Testis (tissue), 3 donors: Measurements from ENCODE around the gene SNX8. TPM values are rescaled to one million over a fixed set of nuclear protein-coding genes. Genes with fewer than 3 reads are reported as not detected.

Experiments used
- DNase-seq: peaks from one replicate; pipeline ENCODE4 v3.0.0-alpha.2; 2019
- H3K27ac ChIP-seq, 2 donors: fragments of 200-600 bp; sonication (generic); one replicate each; pipeline ENCODE4 v1.5.1; 2019
- H3K27me3 ChIP-seq: fragments of 200-600 bp; sonication (generic); one replicate; pipeline ENCODE4 v1.5.1; 2019
- H3K36me3 ChIP-seq: fragments of 200-600 bp; sonication (generic); one replicate; pipeline ENCODE4 v1.5.1; 2017; ENCODE audit warnings: low read depth; ENCODE audit errors: missing control alignments
- H3K4me1 ChIP-seq: fragments of 200-600 bp; sonication (generic); one replicate; pipeline ENCODE4 v1.5.1; 2019
- H3K4me3 ChIP-seq, 2 donors: fragments of 200-600 bp; sonication (generic); one replicate each; pipeline ENCODE4 v1.5.1; 2017 to 2019
- H3K9me3 ChIP-seq: fragments of 200-600 bp; sonication (generic); one replicate; pipeline ENCODE4 v1.5.1; 2017
- POLR2A ChIP-seq: fragments of 450-650 bp; IDR thresholded peaks from one replicate; pipeline ENCODE4 v1.6.1; 2017; ENCODE audit warnings: antibody characterized with exemption, mild to moderate bottlenecking, moderate library complexity
- WGBS, 2 donors: methylation state at CpG; one replicate each; pipeline ENCODE4 v1.1.5; 2018; 5-methylcytosine and 5-hydroxymethylcytosine counted together
- intact Hi-C: fragments of 100-400 bp; cut with DNase I; formaldehyde crosslinking; loops from one replicate; pipeline ENCODE4 v1.15.1; 2023; ENCODE audit warnings: low total_unique reads
- polyA plus RNA-seq: library from polyadenylated mRNA; stranded (reverse); fragments of 350-450 nt; fragmentation: Illumina TruSeq; extraction: RNeasy Lipid Tissue Mini Kit (QIAGEN cat#74804); gene quantifications from one replicate; pipeline ENCODE4 v1.2.3, GENCODE V29; 2014; ENCODE audit warnings: low read depth, low replicate concordance; ENCODE audit not compliant: insufficient read depth
- total RNA-seq, 2 donors: library from RNA; depleted of rRNA; stranded (reverse); fragments of >200 nt; gene quantifications; one replicate each; pipeline ENCODE4 v1.2.3, GENCODE V29; 2016
- TF ChIP-seq, protein P1 (sequence below), 3 experiments: fragments of 450-650 bp in 2 of 3; fragments of 200-600 bp in 1 of 3; sonication (generic) in 1 of 3; IDR thresholded peaks; one replicate each; pipeline ENCODE4 v1.5.1; 2016 to 2019; ENCODE audit warnings: antibody characterized with exemption in 3 of 3, mild to moderate bottlenecking in 2 of 3, moderate library complexity in 1 of 3

SNX8 gene
- total and polyA plus RNA-seq, 3 donors from 2014 or later: 50.9 to 90.8 (median 66.8) TPM

DNA sequence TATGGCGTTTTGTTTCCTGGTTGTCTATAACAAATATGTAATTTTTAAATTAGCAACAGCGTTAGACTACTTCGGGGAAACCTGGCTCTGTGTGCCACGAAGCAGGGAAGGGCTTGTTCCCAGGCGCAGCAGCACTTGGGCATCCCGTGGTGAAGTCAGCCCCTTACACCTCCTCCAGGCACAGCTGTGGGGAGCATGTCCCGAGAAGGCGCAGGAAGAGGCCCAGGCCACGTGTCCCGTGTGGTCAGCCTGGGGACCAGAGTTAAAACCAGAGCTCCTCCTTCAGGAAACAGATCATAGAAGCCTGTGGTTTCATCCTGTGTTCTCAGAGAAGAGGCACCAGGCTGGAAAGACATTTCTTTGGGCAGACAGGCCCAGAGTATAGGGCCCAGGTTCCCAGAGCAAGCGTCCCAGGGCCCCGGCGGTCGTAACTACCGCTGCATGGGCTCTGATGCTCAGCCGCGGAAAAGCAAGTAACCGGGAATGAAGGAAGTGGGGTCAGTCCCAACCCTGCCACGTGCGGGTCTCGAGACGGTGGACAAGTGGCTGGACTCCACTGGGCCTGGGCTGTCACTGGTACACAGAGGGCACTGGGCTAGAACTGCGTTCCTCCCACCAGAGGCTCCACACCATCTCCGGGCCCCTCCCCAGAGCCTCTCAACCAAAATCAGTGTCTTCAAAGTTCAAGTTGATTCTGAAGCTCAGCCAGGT is 65.1 kb downstream of the SNX8 start:
- 54 to 62% methylated on average over 24 of the region's 24 CpGs for WGBS, 2 donors
- Histone ChIP-seq H3K27ac (peak overlapping the region in 1 of 2 donors; percentile 45), H3K27me3 (no peaks in the 10 kb centered on the region), H3K36me3 (no peaks in the 10 kb centered on the region), H3K9me3 (no peaks in the 10 kb centered on the region), H3K4me3 (no peak overlapping the region), H3K4me1 (no peaks in the 10 kb centered on the region)
- DNase-seq: peak; percentile 74
- TF ChIP-seq POLR2A: no peak
- TF ChIP-seq, protein P1, sequence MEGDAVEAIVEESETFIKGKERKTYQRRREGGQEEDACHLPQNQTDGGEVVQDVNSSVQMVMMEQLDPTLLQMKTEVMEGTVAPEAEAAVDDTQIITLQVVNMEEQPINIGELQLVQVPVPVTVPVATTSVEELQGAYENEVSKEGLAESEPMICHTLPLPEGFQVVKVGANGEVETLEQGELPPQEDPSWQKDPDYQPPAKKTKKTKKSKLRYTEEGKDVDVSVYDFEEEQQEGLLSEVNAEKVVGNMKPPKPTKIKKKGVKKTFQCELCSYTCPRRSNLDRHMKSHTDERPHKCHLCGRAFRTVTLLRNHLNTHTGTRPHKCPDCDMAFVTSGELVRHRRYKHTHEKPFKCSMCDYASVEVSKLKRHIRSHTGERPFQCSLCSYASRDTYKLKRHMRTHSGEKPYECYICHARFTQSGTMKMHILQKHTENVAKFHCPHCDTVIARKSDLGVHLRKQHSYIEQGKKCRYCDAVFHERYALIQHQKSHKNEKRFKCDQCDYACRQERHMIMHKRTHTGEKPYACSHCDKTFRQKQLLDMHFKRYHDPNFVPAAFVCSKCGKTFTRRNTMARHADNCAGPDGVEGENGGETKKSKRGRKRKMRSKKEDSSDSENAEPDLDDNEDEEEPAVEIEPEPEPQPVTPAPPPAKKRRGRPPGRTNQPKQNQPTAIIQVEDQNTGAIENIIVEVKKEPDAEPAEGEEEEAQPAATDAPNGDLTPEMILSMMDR (IDR thresholded peaks at IDR 0.05): peak in 1 of 3 experiments; percentile 19
- intact Hi-C loops: no loop called here

- Histone ChIP-seq H3K27me3 (no peaks in the 10 kb centered on the region), H3K27ac (no peak overlapping the region), H3K4me3 (no peak overlapping the region), H3K9me3 (no peaks in the 10 kb centered on the region), H3K4me1 (peaks cover 4% of the 10 kb centered on the region), H3K36me3 (no peaks in the 10 kb centered on the region)
- TF ChIP-seq, protein P1 (IDR thresholded peaks at IDR 0.05): peak; percentile 16 to 65 (median 39)
- no peak for TF ChIP-seq POLR2A
- DNase-seq: no peak
- 68 to 76% methylated on average over 19 to 36 of the region's 36 CpGs for WGBS, 2 donors
- intact Hi-C loops: no loop called here
These were observed 66.9 kb downstream of the SNX8 start for GRCh38 chr7:2247141-2247995.

DNA sequence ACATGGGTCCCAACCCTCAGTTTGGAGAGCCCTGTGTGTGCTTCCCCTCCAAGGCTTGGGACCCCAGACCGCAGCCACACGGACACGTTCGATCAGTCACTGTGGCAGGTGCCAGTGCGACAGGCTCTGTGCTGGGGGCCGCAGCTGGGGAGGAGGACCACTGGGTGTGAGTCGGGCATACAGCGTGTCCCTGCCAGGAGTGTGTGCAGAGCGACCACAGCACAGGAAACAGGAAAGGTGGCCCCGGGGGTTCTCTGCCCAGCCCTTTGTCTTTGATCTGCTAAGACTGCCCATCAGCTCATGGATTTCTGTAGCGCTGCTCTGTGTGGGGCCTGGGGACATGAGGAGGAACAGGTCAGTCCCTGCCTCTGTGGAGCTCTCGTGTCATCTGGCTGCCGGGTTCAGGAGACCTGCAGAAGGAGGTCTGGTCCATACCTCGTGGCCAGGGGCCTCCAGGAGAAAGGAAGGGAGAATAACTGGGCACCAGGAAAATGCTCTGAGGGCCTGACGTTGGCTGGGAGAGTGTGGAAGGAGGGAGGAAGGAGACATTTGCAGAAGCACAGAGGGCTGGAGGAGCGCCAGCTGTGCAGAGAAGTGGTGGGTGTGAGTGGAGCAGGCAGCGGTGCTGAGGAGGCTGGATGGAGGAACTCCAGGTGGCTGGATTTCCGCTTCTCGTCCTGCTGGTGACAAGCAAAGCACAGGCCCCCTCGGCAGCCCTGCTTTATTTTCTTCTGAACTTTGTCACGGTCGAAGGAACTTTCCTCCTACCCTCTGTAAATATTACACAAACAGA is 68.2 kb downstream of the SNX8 start:
- Histone ChIP-seq H3K27ac (no peak overlapping the region), H3K4me1 (peaks cover 6% of the 10 kb centered on the region), H3K27me3 (no peaks in the 10 kb centered on the region), H3K36me3 (no peaks in the 10 kb centered on the region), H3K4me3 (no peak overlapping the region), H3K9me3 (no peaks in the 10 kb centered on the region)
- intact Hi-C loops: no loop called here
- TF ChIP-seq, protein P1 (IDR thresholded peaks at IDR 0.05): no peak
- no peak for TF ChIP-seq POLR2A
- WGBS, 2 donors: 76 to 77% methylated on average over 19 to 22 of the region's 22 CpGs
- no peak for DNase-seq

DNA sequence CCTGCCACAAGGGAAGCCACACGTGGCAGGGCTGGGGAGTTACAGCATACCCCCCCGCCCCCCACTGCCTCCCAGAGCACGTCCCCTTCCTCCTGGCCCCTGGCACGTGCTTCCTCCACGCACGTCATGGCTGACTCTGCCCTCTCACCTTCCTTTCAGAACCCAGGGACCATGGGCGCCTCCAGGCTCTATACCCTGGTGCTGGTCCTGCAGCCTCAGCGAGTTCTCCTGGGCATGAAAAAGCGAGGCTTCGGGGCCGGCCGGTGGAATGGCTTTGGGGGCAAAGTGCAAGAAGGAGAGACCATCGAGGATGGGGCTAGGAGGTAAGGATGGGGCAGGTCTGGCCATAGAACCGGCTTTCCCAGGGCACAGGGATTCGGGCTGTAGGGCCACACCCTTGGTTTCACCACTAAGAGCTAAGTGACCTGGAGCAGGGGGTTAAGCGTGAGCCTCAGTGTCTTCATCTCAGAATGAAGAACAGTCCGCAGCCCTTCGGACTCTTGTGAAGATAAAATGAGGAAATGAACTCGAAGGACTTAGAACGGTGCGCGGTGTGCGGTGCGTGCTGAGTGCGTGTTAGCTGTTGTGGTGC is 69.7 kb downstream of the SNX8 start:
- H3K9me3 ChIP-seq: no peaks in the 10 kb centered on the region
- WGBS, 2 donors: 85 to 90% methylated on average over 20 to 25 of the region's 25 CpGs
- H3K36me3 ChIP-seq: no peaks in the 10 kb centered on the region
- H3K4me3 ChIP-seq: no peak overlapping the region
- no peak overlapping the region for H3K27ac ChIP-seq
- no peak for TF ChIP-seq POLR2A
- TF ChIP-seq, protein P1 (IDR thresholded peaks at IDR 0.05): no peak
- peaks cover 13% of the 10 kb centered on the region for H3K4me1 ChIP-seq
- no peak for DNase-seq
- no peaks in the 10 kb centered on the region for H3K27me3 ChIP-seq
- intact Hi-C loops: no loop called here
